Activated naive CD4-positive, alpha-beta T cell treated with anti-CD3 and anti-CD28 coated beads for 36 hours (primary cell): ENCODE measurements around the gene FRS3. TPM values are rescaled to one million over a fixed set of nuclear protein-coding genes. Genes with fewer than 3 reads are reported as not detected.

Experiments
- CTCF ChIA-PET: fragments of 350-600 bp; sonication (Branson Sonifier 250); formaldehyde crosslinking; loops from one replicate; lab custom pipeline; 2021; ENCODE audit warnings: antibody characterized with exemption; lab: Charles Lee
- DNase-seq: peaks from one replicate; pipeline ENCODE4 v3.0.0-alpha.2; 2020
- H3K27ac Mint-ChIP-seq: one replicate; pipeline ENCODE4 v1.8.0; 2021; ENCODE audit warnings: mild to moderate bottlenecking, mixed read lengths
- H3K27me3 Mint-ChIP-seq: one replicate; pipeline ENCODE4 v1.8.0; 2021; ENCODE audit warnings: low read depth, mixed read lengths
- H3K36me3 Mint-ChIP-seq: one replicate; pipeline ENCODE4 v1.8.0; 2021; ENCODE audit warnings: low read depth, mixed read lengths
- H3K4me1 Mint-ChIP-seq: one replicate; pipeline ENCODE4 v1.8.0; 2021; ENCODE audit warnings: low read depth, mixed read lengths
- H3K4me3 Mint-ChIP-seq: one replicate; pipeline ENCODE4 v1.8.0; 2021; ENCODE audit warnings: mild to moderate bottlenecking, moderate library complexity, mixed read lengths
- H3K9me3 Mint-ChIP-seq: one replicate; pipeline ENCODE4 v1.8.0; 2021; ENCODE audit warnings: mixed read lengths
- intact Hi-C: fragments of 100-400 bp; cut with micrococcal nuclease; formaldehyde crosslinking; loops from one replicate; pipeline ENCODE4 v1.15.1; 2023
- total RNA-seq, 2 experiments: library from RNA; stranded (reverse); gene quantifications; one replicate each; pipeline ENCODE4 v1.2.3, GENCODE V29; 2021

FRS3 gene
- total RNA-seq, 2 experiments from 2014 or later: 4.0 to 4.2 TPM

- CTCF ChIA-PET: interaction anchor here (1.4 kb wide), 1 partner anchor 12 kb away, joined by 4 read pairs; no protein-coding TSS in a partner anchor
- Mint-ChIP-seq H3K9me3 (no peaks in the 10 kb centered on the region), H3K27ac (no peak overlapping the region), H3K4me1 (peaks cover 31% of the 10 kb centered on the region), H3K36me3 (no peaks in the 10 kb centered on the region), H3K4me3 (no peak overlapping the region), H3K27me3 (no peaks in the 10 kb centered on the region)
- no peak for DNase-seq
- intact Hi-C loops: no loop called here
Measured at GRCh38 chr6:41728954-41729353, 50.7 kb downstream of the FRS3 start.

GRCh38 chr6:41728073-41728936 is 51.4 kb downstream of the FRS3 start:
- no peak overlapping the region for H3K4me3 Mint-ChIP-seq
- intact Hi-C loops: no loop called here
- no peaks in the 10 kb centered on the region for H3K27me3 Mint-ChIP-seq
- no peak overlapping the region for H3K27ac Mint-ChIP-seq
- CTCF ChIA-PET: interaction anchor here (0.6 to 1.4 kb wide), 2 partner anchors 11 to 295 kb away, joined by 3 to 4 read pairs; no protein-coding TSS in a partner anchor
- H3K9me3 Mint-ChIP-seq: no peaks in the 10 kb centered on the region
- DNase-seq: no peak
- peaks cover 25% of the 10 kb centered on the region for H3K4me1 Mint-ChIP-seq
- H3K36me3 Mint-ChIP-seq: no peaks in the 10 kb centered on the region

DNA sequence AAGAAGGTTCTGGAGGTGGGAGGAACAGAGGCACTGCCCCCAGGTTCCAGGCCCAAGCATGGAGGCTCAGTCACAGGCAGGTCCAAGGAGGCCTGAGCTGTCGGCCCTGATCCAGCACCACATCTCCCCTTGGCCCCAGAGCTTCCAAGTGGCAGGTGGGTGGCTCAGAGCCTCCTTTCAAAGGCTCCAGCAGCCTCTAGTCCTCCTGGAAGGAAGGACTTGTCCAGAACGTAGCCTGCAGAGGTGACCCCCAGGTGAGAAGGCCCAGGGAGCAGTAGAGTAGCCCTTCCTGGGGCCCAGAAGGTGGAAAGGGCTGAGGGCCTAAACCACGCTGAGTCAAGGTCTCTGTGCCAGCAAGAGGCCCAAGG is 52.0 kb downstream of the FRS3 start:
- peaks cover 19% of the 10 kb centered on the region for H3K4me1 Mint-ChIP-seq
- CTCF ChIA-PET: interaction anchor here (0.6 kb wide), 1 partner anchor 295 kb away, joined by 3 read pairs; no protein-coding TSS in a partner anchor
- no peaks in the 10 kb centered on the region for H3K27me3 Mint-ChIP-seq
- H3K36me3 Mint-ChIP-seq: no peaks in the 10 kb centered on the region
- no peak overlapping the region for H3K4me3 Mint-ChIP-seq
- DNase-seq: no peak
- intact Hi-C loops: no loop called here
- no peaks in the 10 kb centered on the region for H3K9me3 Mint-ChIP-seq
- no peak overlapping the region for H3K27ac Mint-ChIP-seq

GRCh38 chr6:41726876-41727275 is 52.8 kb downstream of the FRS3 start:
- no peaks in the 10 kb centered on the region for H3K36me3 Mint-ChIP-seq
- CTCF ChIA-PET: no interaction called here
- no peak for DNase-seq
- H3K27ac Mint-ChIP-seq: no peak overlapping the region
- H3K4me1 Mint-ChIP-seq: peaks cover 15% of the 10 kb centered on the region
- H3K27me3 Mint-ChIP-seq: no peaks in the 10 kb centered on the region
- intact Hi-C loops: no loop called here
- H3K9me3 Mint-ChIP-seq: no peaks in the 10 kb centered on the region
- no peak overlapping the region for H3K4me3 Mint-ChIP-seq

DNA sequence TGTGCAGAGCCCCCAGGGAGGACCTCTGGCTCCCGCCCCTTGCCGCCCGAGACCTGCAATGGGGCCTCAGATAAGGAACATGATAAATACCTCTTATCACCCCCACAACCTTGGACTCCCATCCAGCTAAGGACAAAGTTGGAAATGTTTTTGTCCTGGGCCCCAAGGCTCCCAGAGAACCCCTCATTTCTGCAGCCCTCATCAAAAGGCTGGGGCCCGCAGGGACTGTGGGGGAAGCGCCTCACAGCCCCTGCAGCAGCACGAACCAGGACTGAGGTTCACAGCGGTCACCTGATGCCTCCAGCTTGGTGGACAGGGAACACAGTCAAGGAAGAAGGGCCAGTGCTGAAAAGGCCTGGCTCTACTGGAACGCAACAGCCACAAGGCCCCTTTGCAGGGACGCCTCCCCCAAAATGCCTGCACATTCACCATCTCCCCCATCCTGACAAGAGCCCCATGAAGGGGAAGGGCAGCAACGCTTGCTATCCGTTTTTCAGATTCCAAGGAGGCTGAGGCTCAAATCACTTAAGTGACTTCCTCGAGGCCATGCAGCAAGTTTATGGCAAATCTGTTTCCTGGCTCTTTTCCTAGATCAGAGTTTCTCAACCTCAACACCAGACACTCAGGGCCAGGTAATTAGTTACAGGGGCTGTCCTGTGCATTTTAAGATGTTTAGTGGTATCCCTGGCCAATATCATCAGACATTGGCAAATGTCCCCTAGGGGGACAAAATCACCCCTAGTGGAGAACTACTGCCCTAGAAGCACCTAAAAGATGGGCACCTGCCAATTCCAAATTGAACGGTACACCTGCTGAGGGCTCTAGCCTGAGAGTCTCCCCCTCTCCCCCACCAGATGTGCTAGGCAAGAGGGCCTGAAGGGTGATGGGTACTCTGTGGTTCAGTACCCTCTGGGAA is 54.9 kb downstream of the FRS3 start:
- Mint-ChIP-seq H3K9me3 (no peaks in the 10 kb centered on the region), H3K27ac (no peak overlapping the region), H3K4me1 (peaks cover 8% of the 10 kb centered on the region), H3K36me3 (no peaks in the 10 kb centered on the region), H3K4me3 (no peak overlapping the region), H3K27me3 (no peaks in the 10 kb centered on the region)
- no peak for DNase-seq
- CTCF ChIA-PET: interaction anchor here (1.2 kb wide), 1 partner anchor 9 kb away, joined by 3 read pairs; no protein-coding TSS in a partner anchor
- intact Hi-C loops: no loop called here

- CTCF ChIA-PET: interaction anchor here (1.2 kb wide), 1 partner anchor 10 kb away, joined by 3 read pairs; no protein-coding TSS in a partner anchor
- H3K9me3 Mint-ChIP-seq: no peaks in the 10 kb centered on the region
- intact Hi-C loops: no loop called here
- no peak overlapping the region for H3K27ac Mint-ChIP-seq
- H3K4me1 Mint-ChIP-seq: peaks cover 8% of the 10 kb centered on the region
- no peak for DNase-seq
- H3K36me3 Mint-ChIP-seq: no peaks in the 10 kb centered on the region
- no peaks in the 10 kb centered on the region for H3K27me3 Mint-ChIP-seq
- H3K4me3 Mint-ChIP-seq: no peak overlapping the region
Measured at GRCh38 chr6:41724228-41724580, 55.5 kb downstream of the FRS3 start.

DNA sequence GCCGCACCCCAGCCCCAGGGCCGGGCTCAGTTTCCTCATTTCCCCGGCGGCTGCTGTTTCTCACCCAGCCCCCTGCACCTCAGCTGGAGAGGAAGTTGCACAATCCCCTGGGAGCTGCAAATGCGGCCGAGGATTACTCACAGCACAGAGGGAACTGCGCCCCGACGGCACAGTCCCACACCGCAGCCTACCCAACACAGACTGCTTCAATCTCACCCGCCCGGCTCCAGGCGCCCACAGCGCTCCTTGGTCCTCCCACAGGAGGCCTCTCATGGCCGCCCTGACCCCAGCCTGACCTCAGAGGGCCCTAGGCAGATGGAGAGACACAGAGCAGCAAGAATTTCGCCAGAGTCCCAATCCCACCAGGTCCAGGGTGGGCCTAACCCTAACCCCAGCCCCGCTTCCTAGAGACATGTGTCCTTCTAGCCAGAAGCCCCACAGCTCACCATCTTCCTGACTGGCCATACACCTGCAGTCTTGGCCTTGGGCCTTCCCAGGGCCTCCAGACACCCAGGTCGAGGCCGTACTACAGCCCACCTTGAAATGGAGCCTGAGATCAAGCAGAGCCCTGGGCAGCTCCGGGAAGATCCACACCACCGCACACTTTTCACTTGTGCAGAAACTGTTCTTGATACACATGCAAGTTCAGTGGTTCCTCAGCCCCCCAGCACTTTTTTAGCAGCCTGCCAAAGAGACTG is 56.0 kb downstream of the FRS3 start:
- Mint-ChIP-seq H3K27ac (no peak overlapping the region), H3K27me3 (no peaks in the 10 kb centered on the region), H3K9me3 (no peaks in the 10 kb centered on the region), H3K36me3 (no peaks in the 10 kb centered on the region), H3K4me3 (no peak overlapping the region), H3K4me1 (peaks cover 5% of the 10 kb centered on the region)
- CTCF ChIA-PET: interaction anchor here (1.2 kb wide), 1 partner anchor 11 kb away, joined by 3 read pairs; no protein-coding TSS in a partner anchor
- intact Hi-C loops: no loop called here
- DNase-seq: no peak

DNA sequence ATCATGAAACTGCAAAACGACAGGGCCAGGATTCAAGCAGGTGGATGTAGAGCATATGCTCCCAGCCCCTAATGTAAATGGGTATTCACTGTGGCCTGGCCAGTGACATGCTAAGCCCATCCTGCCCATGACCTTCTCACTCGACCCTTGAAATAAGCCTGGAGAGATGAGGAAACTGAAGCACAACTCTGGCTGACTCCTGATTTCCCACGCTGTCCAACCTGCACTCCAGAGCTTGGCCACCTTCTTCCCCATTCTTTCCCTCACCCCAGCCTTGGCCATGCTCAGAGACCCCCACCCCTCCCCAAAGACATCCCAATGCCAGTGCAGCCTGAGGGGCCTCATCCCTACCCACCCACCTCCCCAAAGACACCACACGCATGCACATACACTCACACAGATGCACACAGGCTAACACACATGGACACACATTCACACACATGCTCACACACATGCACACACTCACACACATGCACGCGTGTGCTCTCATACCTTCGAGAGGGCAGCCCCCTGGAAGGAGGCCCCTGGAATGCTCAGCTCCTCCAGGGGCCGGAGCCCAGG is 56.7 kb downstream of the FRS3 start:
- DNase-seq: no peak
- H3K27me3 Mint-ChIP-seq: no peaks in the 10 kb centered on the region
- intact Hi-C loops: no loop called here
- H3K36me3 Mint-ChIP-seq: no peaks in the 10 kb centered on the region
- CTCF ChIA-PET: no interaction called here
- peaks cover 7% of the 10 kb centered on the region for H3K4me1 Mint-ChIP-seq
- H3K9me3 Mint-ChIP-seq: no peaks in the 10 kb centered on the region
- no peak overlapping the region for H3K4me3 Mint-ChIP-seq
- H3K27ac Mint-ChIP-seq: no peak overlapping the region

DNA sequence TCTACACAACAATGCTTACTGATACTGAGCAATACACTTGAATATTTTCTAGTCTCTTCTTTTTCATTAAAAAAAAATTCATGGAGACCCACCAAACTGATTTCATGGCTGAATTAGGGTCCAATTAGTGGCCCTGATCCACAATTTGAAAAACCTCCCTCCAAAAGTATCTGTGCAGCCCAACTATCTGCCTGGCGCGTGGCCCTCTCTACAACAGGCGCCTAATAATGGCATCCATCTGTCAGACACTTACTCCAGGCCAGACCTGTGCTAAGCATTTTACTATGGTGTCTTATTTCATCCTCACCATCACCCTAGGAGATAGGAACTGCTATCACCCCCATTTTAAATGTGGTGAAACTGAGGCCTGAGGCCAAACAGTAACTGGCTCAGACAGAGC is 58.3 kb downstream of the FRS3 start:
- CTCF ChIA-PET: no interaction called here
- no peak for DNase-seq
- Mint-ChIP-seq H3K9me3 (no peaks in the 10 kb centered on the region), H3K4me1 (peaks cover 9% of the 10 kb centered on the region), H3K4me3 (no peak overlapping the region), H3K27me3 (no peaks in the 10 kb centered on the region), H3K36me3 (no peaks in the 10 kb centered on the region), H3K27ac (no peak overlapping the region)
- intact Hi-C loops: no loop called here

DNA sequence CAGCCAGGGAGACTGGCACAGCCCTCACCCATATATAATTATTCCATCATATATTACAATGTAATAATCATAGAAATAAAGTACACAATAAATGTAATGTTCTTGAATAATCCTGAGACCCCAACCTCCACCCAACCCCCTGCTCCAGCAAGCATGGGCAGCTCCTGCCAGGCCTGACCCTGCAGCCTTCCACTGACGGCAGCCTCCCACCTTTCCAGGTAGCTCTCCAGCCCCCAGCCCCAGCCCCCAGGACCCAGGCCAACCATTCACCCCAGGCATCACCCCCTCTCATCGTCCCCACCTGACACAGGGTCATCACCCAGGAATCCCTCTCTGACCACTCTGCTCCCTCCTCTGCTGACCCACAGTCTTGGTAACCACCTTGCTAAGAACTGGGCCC is 58.9 kb downstream of the FRS3 start:
- intact Hi-C loops: no loop called here
- CTCF ChIA-PET: no interaction called here
- Mint-ChIP-seq H3K36me3 (no peaks in the 10 kb centered on the region), H3K27ac (no peak overlapping the region), H3K4me1 (peaks cover 13% of the 10 kb centered on the region), H3K9me3 (no peaks in the 10 kb centered on the region), H3K27me3 (no peaks in the 10 kb centered on the region), H3K4me3 (no peak overlapping the region)
- no peak for DNase-seq

DNA sequence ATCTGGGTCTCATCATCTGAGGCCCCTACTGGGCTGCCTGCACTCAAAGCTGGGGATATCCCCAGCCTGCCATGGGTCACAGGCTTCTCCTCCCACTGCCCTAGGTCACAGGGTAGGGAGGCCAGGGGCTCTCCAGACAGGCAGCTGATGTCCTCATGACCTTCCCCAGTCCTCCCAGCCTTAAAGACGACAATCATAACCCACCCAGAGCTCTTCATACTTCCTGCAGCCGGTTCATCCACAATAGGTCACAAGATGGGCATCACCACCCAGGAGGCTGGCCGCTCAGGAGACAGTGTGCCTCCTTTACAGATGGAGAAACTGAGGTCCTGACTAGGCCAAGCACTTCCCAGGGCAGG is 59.5 kb downstream of the FRS3 start:
- Mint-ChIP-seq H3K4me1 (peaks cover 15% of the 10 kb centered on the region), H3K27ac (no peak overlapping the region), H3K9me3 (no peaks in the 10 kb centered on the region), H3K4me3 (no peak overlapping the region), H3K36me3 (no peaks in the 10 kb centered on the region), H3K27me3 (no peaks in the 10 kb centered on the region)
- intact Hi-C loops: no loop called here
- no peak for DNase-seq
- CTCF ChIA-PET: interaction anchor here (1.4 kb wide), 1 partner anchor 14 kb away, joined by 3 read pairs; no protein-coding TSS in a partner anchor
